ENCODE measurements around the gene PA2G4. TPM values are rescaled to one million over a fixed set of nuclear protein-coding genes. Genes with fewer than 3 reads are reported as not detected.

PA2G4 gene
- total RNA-seq, 2 donors from 2014 or later: 224 to 356 TPM

- DNase-seq (ENCODE audit: low spot score in 2 of 2): no peak
- Mint-ChIP-seq H3K27ac (no peak overlapping the region), H3K9me3 (no peaks in the 10 kb centered on the region), H3K36me3 (no peaks in the 10 kb centered on the region)
- no peak for ATAC-seq
Observed at GRCh38 chr12:56086096-56086495, 18.3 kb upstream of the PA2G4 start.

GRCh38 chr12:56086608-56087007 lies 17.8 kb upstream of the PA2G4 start:
- no peak overlapping the region for H3K27ac Mint-ChIP-seq
- H3K36me3 Mint-ChIP-seq: no peaks in the 10 kb centered on the region
- H3K9me3 Mint-ChIP-seq: no peaks in the 10 kb centered on the region
- DNase-seq (ENCODE audit: low spot score in 2 of 2) (no peak), ATAC-seq (no peak)

GRCh38 chr12:56087220-56087619 lies 17.1 kb upstream of the PA2G4 start:
- no peak for ATAC-seq
- H3K36me3 Mint-ChIP-seq: no peaks in the 10 kb centered on the region
- no peak overlapping the region for H3K27ac Mint-ChIP-seq
- DNase-seq (ENCODE audit: low spot score in 2 of 2): no peak
- no peaks in the 10 kb centered on the region for H3K9me3 Mint-ChIP-seq

- Mint-ChIP-seq H3K9me3 (no peaks in the 10 kb centered on the region), H3K27ac (peak overlapping the region in 1 of 2 donors; percentile 18), H3K36me3 (no peaks in the 10 kb centered on the region)
- DNase-seq (ENCODE audit: low spot score in 2 of 2) (peak in 1 of 2 donors; percentile 49), ATAC-seq (no peak)
Observed at GRCh38 chr12:56097738-56098137, 6.6 kb upstream of the PA2G4 start.

- no peak for DNase-seq (ENCODE audit: low spot score in 2 of 2)
- no peaks in the 10 kb centered on the region for H3K36me3 Mint-ChIP-seq
- no peak overlapping the region for H3K27ac Mint-ChIP-seq
- H3K9me3 Mint-ChIP-seq: no peaks in the 10 kb centered on the region
- ATAC-seq: no peak
Observed at GRCh38 chr12:56098592-56098991, 5.8 kb upstream of the PA2G4 start.

- DNase-seq (ENCODE audit: low spot score in 2 of 2) (no peak), ATAC-seq (no peak)
- Mint-ChIP-seq H3K36me3 (peaks cover 6% of the 10 kb centered on the region in 2 donors), H3K9me3 (no peaks in the 10 kb centered on the region), H3K27ac (peak overlapping the region in 1 of 2 donors; percentile 13)
Observed at GRCh38 chr12:56099787-56100186, 4.6 kb upstream of the PA2G4 start.

- H3K9me3 Mint-ChIP-seq: no peaks in the 10 kb centered on the region
- DNase-seq (ENCODE audit: low spot score in 2 of 2) (no peak), ATAC-seq (no peak)
- peak overlapping the region in 1 of 2 donors; percentile 18 for H3K27ac Mint-ChIP-seq
- peaks cover 17 to 18% of the 10 kb centered on the region in 2 donors for H3K36me3 Mint-ChIP-seq
Observed at GRCh38 chr12:56101045-56101444, 3.3 kb upstream of the PA2G4 start.

- Mint-ChIP-seq H3K27ac (peak overlapping the region in 1 of 2 donors; percentile 90), H3K9me3 (no peaks in the 10 kb centered on the region), H3K36me3 (peaks cover 30 to 32% of the 10 kb centered on the region in 2 donors)
- ATAC-seq (no peak), DNase-seq (ENCODE audit: low spot score in 2 of 2) (no peak)
Observed at GRCh38 chr12:56102683-56103065, 1.7 kb upstream of the PA2G4 start.

GRCh38 chr12:56103066-56103711 lies 1.2 kb upstream of the PA2G4 start:
- Mint-ChIP-seq H3K27ac (peak overlapping the region; percentile 90 to 99), H3K36me3 (peaks cover 32 to 35% of the 10 kb centered on the region in 2 donors), H3K9me3 (no peaks in the 10 kb centered on the region)
- DNase-seq (ENCODE audit: low spot score in 2 of 2) (no peak), ATAC-seq (peak in 1 of 2 donors; percentile 15)

GRCh38 chr12:56103823-56104108 lies 593 bp upstream of the PA2G4 start:
- Mint-ChIP-seq H3K9me3 (no peaks in the 10 kb centered on the region), H3K27ac (peak overlapping the region; percentile 90 to 99), H3K36me3 (peaks cover 32 to 41% of the 10 kb centered on the region in 2 donors)
- DNase-seq (ENCODE audit: low spot score in 2 of 2) (no peak), ATAC-seq (no peak)

- H3K36me3 Mint-ChIP-seq: peaks cover 33 to 54% of the 10 kb centered on the region in 2 donors
- peak overlapping the region; percentile 90 to 99 for H3K27ac Mint-ChIP-seq
- DNase-seq (ENCODE audit: low spot score in 2 of 2) (peak in 1 of 2 donors; percentile 38), ATAC-seq (peak; percentile 3 to 15)
- H3K9me3 Mint-ChIP-seq: no peaks in the 10 kb centered on the region
Observed at GRCh38 chr12:56104815-56105608, 653 bp downstream of the PA2G4 start.

GRCh38 chr12:56105609-56105902 lies 1.2 kb downstream of the PA2G4 start:
- Mint-ChIP-seq H3K36me3 (peaks cover 39 to 59% of the 10 kb centered on the region in 2 donors), H3K9me3 (no peaks in the 10 kb centered on the region), H3K27ac (peak overlapping the region; percentile 90 to 99)
- no peak for ATAC-seq
- DNase-seq (ENCODE audit: low spot score in 2 of 2): no peak

- H3K36me3 Mint-ChIP-seq: peaks cover 46 to 76% of the 10 kb centered on the region in 2 donors
- no peak for DNase-seq (ENCODE audit: low spot score in 2 of 2)
- H3K27ac Mint-ChIP-seq: peak overlapping the region in 1 of 2 donors; percentile 45
- ATAC-seq: no peak
- H3K9me3 Mint-ChIP-seq: no peaks in the 10 kb centered on the region
Observed at GRCh38 chr12:56107242-56107641, 2.9 kb downstream of the PA2G4 start.

- Mint-ChIP-seq H3K36me3 (peaks cover 33 to 77% of the 10 kb centered on the region in 2 donors), H3K9me3 (no peaks in the 10 kb centered on the region), H3K27ac (peak overlapping the region; percentile 56)
- DNase-seq (ENCODE audit: low spot score in 2 of 2) (no peak), ATAC-seq (no peak)
Observed at GRCh38 chr12:56110571-56110970, 6.2 kb downstream of the PA2G4 start.

- no peaks in the 10 kb centered on the region for H3K9me3 Mint-ChIP-seq
- peak overlapping the region; percentile 19 to 51 for H3K27ac Mint-ChIP-seq
- ATAC-seq (no peak), DNase-seq (ENCODE audit: low spot score in 2 of 2) (no peak)
- H3K36me3 Mint-ChIP-seq: peaks cover 42 to 66% of the 10 kb centered on the region in 2 donors
Observed at GRCh38 chr12:56114084-56114483, 9.7 kb downstream of the PA2G4 start.

- DNase-seq (ENCODE audit: low spot score in 2 of 2) (no peak), ATAC-seq (no peak)
- peaks cover 41 to 54% of the 10 kb centered on the region in 2 donors for H3K36me3 Mint-ChIP-seq
- peak overlapping the region; percentile 96 to 100 for H3K27ac Mint-ChIP-seq
- H3K9me3 Mint-ChIP-seq: no peaks in the 10 kb centered on the region
Observed at GRCh38 chr12:56115329-56115728, 11.0 kb downstream of the PA2G4 start.

GRCh38 chr12:56116267-56117081 lies 12.1 kb downstream of the PA2G4 start, which contains the start of gene RPL41:
TSS of gene RPL41 (plus strand) at chr12:56116633.
- Mint-ChIP-seq H3K9me3 (no peaks in the 10 kb centered on the region), H3K27ac (peak within 1 kb of the TSS; percentile 96 to 100), H3K36me3 (peaks cover 31 to 42% of the 10 kb centered on the region in 2 donors)
- peak; percentile 49 to 50 for ATAC-seq
- DNase-seq (ENCODE audit: low spot score in 2 of 2): peak; percentile 91 to 94

Data from activated naive CD4-positive, alpha-beta T cell treated with anti-CD3 and anti-CD28 coated beads, Interleukin-2, amount 50 U/mL, for 72 hours (primary cell).